ENCODE results near the gene CEACAM18. TPM values are rescaled to one million over a fixed set of nuclear protein-coding genes. Genes with fewer than 3 reads are reported as not detected.

The CEACAM18 gene
- total and polyA plus RNA-seq, 2 of the 8 experiments (the other 6 are each of a cell fraction or from before 2014, with no cell fraction given), result not detected

GRCh38 chr19:51489113-51489512 is 10.8 kb downstream of the CEACAM18 start (continued):
- no peak for TF ChIP-seq CEBPB (IDR thresholded peaks at IDR 0.05; ENCODE audit: low read depth, low read length)
- TF ChIP-seq JUND (IDR thresholded peaks at IDR 0.05; ENCODE audit: low read length), result no peak
- TF ChIP-seq TAF1 (IDR thresholded peaks at IDR 0.05; ENCODE audit: low read depth, low read length), result no peak
- TF ChIP-seq BRCA1 (IDR thresholded peaks at IDR 0.05; ENCODE audit: low read depth, low read length), result no peak
- TF ChIP-seq SP1 (IDR thresholded peaks at IDR 0.05; ENCODE audit: low read depth, low read length), result no peak
- no peak for TF ChIP-seq FOSL1 (IDR thresholded peaks at IDR 0.05; ENCODE audit: insufficient read depth, low read depth, low read length)

Data from H1 (cell line).